Omental fat pad (tissue), 4 donors: ENCODE data around the gene RNASE13. TPM values are rescaled to one million over a fixed set of nuclear protein-coding genes. Genes with fewer than 3 reads are reported as not detected.

Experiments used
- ATAC-seq: fragments of 150-250 bp; one replicate; pipeline ENCODE4 v1.9.1; 2016; ENCODE audit warnings: mild to moderate bottlenecking, moderate library complexity; ENCODE audit not compliant: low FRiP score
- DNase-seq: peaks from one replicate; pipeline ENCODE4 v3.0.0-alpha.2; 2019; ENCODE audit warnings: low spot score
- CTCF ChIP-seq, 3 donors: fragments of 450-650 bp; IDR thresholded peaks; one replicate each; pipeline ENCODE4 v1.5.1; 2016 to 2017; ENCODE audit warnings: antibody characterized with exemption in 3 of 3, mild to moderate bottlenecking in 3 of 3, moderate library complexity in 2 of 3
- total RNA-seq, 4 donors: library from RNA; depleted of rRNA; stranded (reverse); fragments of >200 nt; gene quantifications; one replicate each; pipeline ENCODE4 v1.1.0, GENCODE V29; 2016

Gene RNASE13
- total RNA-seq, 4 donors from 2014 or later = not detected

- no peak for TF ChIP-seq CTCF (IDR thresholded peaks at IDR 0.05)
- ATAC-seq (peak; percentile 4), DNase-seq (no peak)
Observed at GRCh38 chr14:21070610-21071224, 36.1 kb upstream of the RNASE13 start.

GRCh38 chr14:21070083-21070609 lies 35.5 kb upstream of the RNASE13 start, which contains the start of gene ARHGEF40:
Gene ARHGEF40, plus strand, starts transcription at chr14:21070304. Its CDS starts 93 bp downstream, at chr14:21070397.
- DNase-seq (no peak), ATAC-seq (peak; percentile 34)
- no peak for TF ChIP-seq CTCF (IDR thresholded peaks at IDR 0.05)

DNA sequence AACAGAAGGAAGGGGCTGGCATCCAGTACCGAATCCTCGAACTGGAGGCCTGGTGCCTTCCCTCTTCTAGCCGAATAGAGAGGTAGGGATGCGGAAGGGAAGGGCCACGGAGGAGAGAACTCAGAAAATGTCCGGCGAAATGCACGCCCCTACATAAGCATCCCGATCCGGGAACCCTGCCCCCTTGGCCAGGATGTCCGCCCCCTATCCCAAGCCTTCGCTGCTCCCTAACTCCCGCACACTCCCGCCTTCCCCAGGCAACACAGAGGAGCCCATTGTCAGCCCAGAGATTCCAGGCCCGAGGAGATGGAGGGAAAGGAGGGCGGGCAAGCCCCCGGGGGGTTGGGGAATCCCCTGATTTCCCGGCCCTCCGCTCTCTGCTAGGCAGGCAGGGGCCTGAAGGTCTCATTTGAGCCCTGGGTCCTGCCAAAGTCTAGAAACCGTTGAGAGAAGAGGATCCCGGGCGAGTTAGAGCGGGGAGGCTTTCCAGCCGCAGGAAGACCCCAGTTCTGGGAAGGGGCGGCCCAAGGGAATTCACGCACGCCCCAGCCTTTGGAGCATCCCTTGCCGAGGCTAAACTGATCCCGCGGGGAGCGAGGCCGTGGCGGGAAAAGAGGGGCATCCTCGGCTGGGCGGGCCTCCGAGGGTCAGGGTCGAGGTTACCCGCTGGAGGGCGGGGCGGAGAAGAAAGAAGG lies 34.9 kb upstream of the RNASE13 start:
- ATAC-seq (peak; percentile 10), DNase-seq (no peak)

DNA sequence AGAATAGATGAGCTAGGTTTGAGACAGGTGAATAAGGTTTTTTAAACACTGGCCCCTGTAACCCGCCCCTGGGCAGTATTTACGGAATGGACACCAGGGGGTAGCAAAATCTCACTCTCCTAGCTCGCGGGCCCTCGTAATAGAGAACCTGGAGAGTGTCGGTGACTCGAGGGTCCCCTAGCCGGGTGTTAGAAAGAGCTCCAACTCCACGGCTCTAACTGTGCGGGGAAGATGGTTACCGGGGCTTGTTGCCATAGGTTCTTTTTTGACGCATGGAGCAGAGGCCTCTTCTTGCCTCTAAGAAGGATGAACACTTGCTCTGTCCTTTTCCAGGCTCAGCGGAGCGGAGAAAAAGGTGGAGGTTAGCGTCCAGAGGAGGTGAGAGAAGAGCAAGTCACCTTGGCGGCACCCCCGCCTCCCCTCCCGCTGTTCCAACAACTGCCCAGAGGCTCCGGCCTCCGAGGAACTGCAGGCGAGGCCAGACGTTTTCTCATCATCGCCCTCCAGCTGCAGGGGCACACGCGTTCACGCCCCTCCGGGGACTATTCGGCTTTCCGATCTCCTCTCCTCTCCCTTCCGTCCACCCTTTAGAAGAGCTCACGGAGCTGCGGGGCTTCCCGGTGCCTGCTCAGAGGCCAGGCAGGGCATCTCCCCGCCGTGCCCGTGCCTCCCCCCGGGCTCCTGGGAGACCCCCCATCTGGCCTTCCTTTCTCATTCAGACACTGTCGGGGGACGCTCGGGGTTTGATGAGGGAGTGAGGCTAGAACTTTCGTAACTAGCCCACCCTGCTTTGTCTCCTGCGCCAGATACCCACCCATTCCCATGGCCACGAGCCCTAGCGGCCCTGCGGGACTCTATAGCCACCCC lies 34.1 kb upstream of the RNASE13 start:
- DNase-seq = no peak
- peak in 1 of 3 donors; percentile 44 for TF ChIP-seq CTCF (IDR thresholded peaks at IDR 0.05)
- peak; percentile 21 for ATAC-seq

More for the DNA sequence above, 34.9 kb upstream of the RNASE13 start:
- TF ChIP-seq CTCF (IDR thresholded peaks at IDR 0.05) = no peak

- TF ChIP-seq CTCF (IDR thresholded peaks at IDR 0.05) = no peak
- ATAC-seq = no peak
- no peak for DNase-seq
Observed at GRCh38 chr14:21066882-21067502, 32.4 kb upstream of the RNASE13 start.

DNA sequence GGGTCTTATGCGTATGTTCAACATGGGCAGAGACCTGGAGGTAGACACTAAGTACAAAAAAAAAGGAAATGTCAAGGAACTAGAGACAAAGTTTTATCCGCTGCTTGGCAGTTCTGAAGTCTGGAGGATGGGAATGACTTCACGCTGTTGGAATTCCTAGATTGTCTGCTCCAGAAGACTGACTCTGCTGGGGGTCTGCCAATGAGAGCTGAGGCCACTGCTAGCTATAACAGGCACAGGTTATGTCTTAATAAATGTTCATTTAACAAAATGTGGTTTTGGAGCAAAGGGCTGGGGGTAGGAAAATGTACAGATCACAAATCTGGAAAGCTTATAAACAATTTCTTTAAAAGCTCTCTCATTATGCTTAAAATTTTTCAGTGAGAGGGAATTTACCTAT lies 28.9 kb upstream of the RNASE13 start:
- DNase-seq (no peak), ATAC-seq (peak; percentile 78)
- TF ChIP-seq CTCF (IDR thresholded peaks at IDR 0.05) = no peak
